Measurements from ENCODE around the gene CYSTM1.

DNA sequence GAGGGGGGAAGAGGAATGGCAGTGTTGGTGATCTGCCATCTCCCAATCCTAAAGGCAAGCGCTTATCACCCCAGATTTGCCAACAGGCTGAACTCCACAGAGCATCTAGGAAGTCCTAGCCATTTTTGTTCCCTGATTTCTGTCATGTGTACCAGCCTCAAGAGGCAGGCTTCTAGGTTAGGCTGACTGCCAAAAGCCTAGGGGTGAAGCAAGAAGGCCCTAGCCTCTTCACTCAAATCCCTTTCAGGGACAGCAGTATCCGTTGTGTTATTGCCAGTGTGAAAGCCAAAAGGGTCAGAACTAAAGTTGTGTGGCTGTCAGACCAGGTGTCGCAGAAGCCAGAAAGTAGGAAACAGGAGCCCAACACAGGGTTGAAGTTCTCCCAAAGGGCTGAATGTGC is 34.6 kb upstream of the CYSTM1 start:
- TF ChIP-seq, protein P1, sequence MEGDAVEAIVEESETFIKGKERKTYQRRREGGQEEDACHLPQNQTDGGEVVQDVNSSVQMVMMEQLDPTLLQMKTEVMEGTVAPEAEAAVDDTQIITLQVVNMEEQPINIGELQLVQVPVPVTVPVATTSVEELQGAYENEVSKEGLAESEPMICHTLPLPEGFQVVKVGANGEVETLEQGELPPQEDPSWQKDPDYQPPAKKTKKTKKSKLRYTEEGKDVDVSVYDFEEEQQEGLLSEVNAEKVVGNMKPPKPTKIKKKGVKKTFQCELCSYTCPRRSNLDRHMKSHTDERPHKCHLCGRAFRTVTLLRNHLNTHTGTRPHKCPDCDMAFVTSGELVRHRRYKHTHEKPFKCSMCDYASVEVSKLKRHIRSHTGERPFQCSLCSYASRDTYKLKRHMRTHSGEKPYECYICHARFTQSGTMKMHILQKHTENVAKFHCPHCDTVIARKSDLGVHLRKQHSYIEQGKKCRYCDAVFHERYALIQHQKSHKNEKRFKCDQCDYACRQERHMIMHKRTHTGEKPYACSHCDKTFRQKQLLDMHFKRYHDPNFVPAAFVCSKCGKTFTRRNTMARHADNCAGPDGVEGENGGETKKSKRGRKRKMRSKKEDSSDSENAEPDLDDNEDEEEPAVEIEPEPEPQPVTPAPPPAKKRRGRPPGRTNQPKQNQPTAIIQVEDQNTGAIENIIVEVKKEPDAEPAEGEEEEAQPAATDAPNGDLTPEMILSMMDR (IDR thresholded peaks at IDR 0.05), result no peak
- TF ChIP-seq POLR2A (IDR thresholded peaks at IDR 0.05) (no peak), EP300 (IDR thresholded peaks at IDR 0.05) (no peak)

All from suprapubic skin (tissue), 3 donors.